Left lobe of liver (tissue), 2 donors: Measurements from ENCODE around the gene SLC24A3. TPM values are rescaled to one million over a fixed set of nuclear protein-coding genes. Genes with fewer than 3 reads are reported as not detected.

Experiments
- ATAC-seq: fragments of 200-7000 bp; cut with Tn5 transposase; one replicate; pipeline ENCODE4 v1.9.1; 2020; ENCODE audit warnings: mild to moderate bottlenecking, moderate library complexity
- DNase-seq: peaks from one replicate; pipeline ENCODE4 v3.0.0-alpha.2; 2020; ENCODE audit warnings: low spot score
- total RNA-seq: library from RNA; stranded (reverse); gene quantifications from one replicate; pipeline ENCODE4 v1.2.1, GENCODE V29; 2021
- donor health status: DM: no; HTN: no; CAD: no; lungs with moderate emphysema.
- donor health status: DM: no; HTN: yes; CAD: no.

Gene SLC24A3
- total RNA-seq, 1 donor from 2014 or later, result 0.35 TPM

DNA sequence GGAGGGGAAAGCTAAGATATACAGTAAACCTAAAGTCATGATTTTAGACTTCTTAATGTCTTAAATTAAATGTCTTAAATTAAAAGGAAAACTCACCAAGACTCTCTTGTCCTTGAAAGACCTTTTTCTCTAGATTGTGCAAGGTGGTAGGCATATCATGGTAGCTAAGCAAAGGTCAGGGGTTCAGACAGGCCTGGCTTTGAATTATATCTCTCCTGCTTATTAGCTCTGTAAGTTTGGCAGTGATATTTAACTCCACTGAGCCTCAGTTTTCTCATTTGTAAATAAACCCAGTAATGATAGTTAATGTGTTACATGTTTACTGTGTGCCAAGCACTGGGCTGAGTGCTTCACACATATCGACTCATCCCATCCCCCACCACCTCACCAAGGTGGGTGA, 203.3 kb downstream of the SLC24A3 start:
- peak; percentile 81 for ATAC-seq
- DNase-seq, result no peak

- DNase-seq (no peak), ATAC-seq (no peak)
These were observed 204.2 kb downstream of the SLC24A3 start for GRCh38 chr20:19416627-19417026.

DNA sequence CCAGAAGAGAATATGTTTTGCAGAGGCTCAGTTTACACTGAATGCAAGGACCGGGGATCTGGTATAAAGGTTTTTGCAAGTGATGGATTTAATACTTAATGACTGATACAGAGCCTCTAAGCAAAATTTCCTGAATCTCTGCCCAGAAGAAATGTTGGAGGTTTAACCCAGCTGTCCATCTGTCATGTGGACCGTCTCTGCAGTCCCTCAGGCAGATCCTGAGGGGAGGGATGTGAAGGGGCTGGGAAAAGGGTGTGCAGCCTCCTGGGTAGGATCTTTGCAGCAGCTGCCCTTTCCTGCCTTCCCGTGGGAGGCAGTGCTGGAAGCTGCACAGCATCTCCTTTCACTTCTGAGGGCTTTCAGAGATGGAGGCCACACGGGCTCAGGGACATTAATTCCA, 207.0 kb downstream of the SLC24A3 start:
- no peak for ATAC-seq
- no peak for DNase-seq

DNA sequence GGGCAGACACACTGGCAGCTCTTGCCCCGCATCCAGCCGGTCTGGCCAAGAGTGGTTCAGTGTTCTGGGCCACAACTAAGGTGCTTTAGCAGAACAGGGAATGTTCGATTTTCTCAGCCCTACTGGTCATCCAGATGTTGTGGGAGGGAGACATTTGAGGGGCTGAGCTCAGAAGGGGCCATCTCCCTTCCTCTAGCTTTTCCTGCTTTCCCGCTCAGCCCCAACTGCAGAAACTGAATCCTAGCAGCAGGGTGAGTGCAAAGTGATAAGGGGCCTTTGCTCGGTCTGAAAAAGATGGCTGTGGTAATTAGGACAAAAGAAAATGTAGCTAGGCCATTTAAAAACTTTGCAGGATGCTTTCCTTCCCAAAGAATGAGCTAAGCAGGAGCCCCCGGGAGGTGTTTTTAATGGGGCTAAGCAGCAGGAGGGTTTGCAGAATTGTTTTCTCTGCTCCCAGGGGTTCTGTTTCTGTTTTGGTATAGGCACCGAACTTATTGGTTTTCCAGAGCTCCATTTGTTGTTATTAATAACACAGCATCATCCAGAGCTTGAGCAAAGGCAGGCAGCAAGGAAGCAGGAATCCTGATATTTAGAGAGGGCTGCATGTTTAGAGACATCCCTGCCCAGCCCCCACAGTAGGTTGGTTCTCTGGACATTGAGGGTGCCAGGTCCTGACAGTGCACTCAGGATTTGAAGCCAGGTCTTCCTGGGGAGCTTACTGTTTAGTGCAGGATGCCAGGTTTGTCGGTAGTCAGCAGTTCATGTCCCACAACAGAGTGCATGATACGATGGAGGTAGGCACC, 210.9 kb downstream of the SLC24A3 start:
- ATAC-seq (no peak), DNase-seq (no peak)

- DNase-seq (no peak), ATAC-seq (no peak)
These were observed 211.6 kb downstream of the SLC24A3 start for GRCh38 chr20:19423900-19424620.

DNA sequence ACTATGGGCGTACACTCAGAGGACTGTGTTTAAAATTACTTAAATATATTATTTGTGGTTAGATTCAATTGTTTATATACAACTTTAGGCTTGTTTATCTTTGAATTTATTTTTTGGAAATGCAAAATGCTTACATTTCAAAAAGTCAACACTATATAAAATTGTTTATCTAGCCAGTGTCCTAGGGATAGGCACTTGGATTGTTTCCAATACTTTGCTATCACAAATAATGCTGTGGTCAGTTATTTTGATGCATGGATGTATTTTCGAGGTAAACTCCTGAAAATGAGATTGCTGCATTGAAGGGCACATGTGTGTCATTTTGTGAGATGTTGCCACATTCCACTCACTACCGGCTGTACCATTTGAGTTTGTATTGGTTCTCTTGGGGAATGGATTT, 213.9 kb downstream of the SLC24A3 start:
- ATAC-seq, result no peak
- no peak for DNase-seq

GRCh38 chr20:19427480-19427879, 215.0 kb downstream of the SLC24A3 start:
- peak; percentile 85 for ATAC-seq
- DNase-seq, result no peak

DNA sequence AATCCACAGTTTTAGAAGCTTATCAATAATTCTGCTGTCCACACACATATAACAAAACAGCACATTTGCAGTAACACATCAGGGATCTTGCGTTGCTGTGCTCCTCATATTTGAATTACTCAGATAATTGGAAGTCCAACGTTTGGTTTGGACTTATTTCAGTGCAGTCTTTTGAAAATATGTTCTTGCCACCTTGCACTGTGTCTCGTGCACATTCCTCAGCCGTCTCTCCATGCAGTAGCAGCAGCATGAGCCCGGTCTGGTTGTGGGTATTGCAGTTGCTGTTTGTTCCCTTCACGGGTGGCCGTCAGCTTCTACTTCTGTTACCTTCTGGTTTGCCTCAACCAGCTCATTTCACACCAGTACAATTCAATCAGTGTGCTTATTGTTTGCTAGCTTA, 215.5 kb downstream of the SLC24A3 start:
- DNase-seq (no peak), ATAC-seq (no peak)

- DNase-seq (no peak), ATAC-seq (no peak)
These were observed 215.9 kb downstream of the SLC24A3 start for GRCh38 chr20:19428324-19428723.

DNA sequence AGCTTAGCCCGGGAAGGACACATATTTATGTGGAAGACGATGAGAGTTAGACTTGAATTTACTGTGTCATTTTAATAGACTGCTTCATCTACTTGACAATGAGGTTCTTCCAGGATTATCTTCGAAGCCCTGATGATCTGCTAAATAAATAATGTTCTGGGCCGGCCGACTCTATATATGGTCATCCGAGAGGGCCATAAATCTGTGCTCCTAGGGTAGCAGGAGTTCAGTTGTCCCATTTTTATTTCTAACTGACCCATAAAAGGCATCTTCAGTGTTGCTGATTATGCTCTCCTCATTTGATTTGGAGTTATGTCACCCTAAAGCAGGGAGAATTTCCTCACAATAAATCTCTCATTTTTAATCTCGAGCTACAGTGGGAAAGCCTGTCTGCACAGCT, 217.1 kb downstream of the SLC24A3 start:
- DNase-seq, result no peak
- no peak for ATAC-seq

DNA sequence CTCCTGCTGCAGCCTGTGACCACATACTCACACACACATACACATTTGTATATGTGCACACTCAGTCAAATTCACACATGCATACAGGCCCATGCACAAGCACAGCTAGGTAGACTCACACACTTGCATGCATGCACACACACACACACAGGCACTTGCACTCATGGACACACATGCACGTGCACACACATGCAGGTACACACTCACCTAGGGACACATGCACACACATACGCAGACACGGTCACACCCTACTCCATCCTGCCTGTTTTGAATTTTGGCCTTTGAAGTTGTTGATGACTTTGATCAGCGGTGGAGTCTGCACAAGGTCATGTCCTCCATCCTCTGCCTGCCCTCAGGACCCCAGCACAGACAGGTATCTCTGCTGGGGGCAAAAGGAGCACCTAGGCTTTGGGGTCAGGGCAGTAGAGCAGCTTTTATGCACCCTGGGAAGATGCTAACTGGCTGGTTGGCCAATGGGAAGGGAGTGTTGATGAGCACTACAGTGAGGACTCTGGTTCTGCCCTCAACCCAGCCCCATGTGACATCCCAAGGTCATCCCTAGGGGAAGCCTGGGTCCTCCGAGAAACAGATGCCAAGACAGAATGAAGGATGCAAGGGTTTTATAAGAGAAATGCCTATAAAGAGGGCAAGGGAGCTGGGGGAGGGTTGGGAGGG, 218.3 kb downstream of the SLC24A3 start:
- DNase-seq, result no peak
- no peak for ATAC-seq

DNA sequence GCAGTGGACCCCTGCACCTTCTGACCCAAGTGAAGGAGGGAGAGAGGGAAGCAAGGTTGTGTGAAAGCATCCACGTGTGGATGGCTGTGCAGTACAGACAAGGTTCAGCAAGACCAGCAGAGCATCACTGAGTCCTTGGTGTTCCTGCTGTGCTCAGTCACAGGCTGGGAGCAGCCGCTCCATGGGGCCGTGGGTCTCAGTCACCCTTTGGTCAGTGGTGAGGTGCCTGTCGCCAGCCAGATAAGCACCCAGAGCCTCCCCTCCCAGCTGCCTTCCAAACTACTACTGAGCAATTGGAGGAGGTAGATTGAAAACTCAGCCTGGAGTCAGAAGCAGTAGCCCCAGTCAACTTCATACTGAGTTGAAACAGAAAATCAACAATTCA, 218.9 kb downstream of the SLC24A3 start:
- ATAC-seq (no peak), DNase-seq (no peak)

GRCh38 chr20:19431906-19432305, 219.5 kb downstream of the SLC24A3 start:
- DNase-seq (no peak), ATAC-seq (no peak)

DNA sequence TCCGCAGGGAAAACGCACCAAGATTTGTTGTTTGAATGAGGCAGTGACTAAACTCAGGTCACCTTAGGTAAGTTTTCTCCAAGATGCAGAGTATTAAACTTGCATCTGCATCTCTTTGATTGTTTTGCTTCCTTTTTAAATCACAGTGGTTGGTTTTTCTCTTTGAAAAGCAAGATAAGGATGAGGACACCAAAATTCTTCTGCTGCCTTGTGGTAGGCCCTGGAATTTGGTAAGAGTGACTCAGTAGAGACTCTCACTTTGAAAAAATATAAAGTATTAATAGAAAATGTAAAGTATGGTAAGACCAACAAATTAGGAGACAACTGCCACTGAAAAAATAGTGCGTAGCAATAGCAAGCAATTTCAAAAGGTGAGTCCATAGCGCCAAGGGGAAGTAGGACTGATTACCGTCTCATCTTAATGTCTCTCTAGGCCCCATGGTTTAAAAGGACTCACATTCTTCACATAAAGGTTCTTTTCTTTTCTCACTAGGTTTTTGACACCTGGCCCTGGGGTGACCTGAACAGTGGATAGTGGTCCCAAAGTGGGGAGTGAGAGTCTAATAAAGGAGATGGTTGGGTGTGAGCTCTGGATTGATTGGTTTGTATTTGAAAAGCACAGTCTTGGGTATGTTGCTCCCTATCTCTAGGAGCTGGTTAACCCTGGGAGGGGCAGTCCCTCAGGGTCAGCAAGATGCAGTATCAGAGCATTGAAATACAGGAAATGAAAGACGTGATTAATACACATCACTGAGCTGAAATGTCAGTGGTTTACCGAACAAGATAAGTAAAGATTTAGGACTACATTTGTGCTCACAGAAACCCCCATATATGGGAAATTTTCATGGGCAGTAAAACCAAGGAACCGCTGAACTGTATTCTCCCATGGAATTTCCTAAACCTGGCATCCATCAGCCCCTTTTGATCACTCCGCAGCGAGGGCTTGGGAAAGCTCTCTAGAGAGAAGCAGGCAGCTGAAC, 221.2 kb downstream of the SLC24A3 start:
- no peak for DNase-seq
- no peak for ATAC-seq

GRCh38 chr20:19435316-19435715, 222.9 kb downstream of the SLC24A3 start:
- ATAC-seq, result no peak
- DNase-seq, result no peak

DNA sequence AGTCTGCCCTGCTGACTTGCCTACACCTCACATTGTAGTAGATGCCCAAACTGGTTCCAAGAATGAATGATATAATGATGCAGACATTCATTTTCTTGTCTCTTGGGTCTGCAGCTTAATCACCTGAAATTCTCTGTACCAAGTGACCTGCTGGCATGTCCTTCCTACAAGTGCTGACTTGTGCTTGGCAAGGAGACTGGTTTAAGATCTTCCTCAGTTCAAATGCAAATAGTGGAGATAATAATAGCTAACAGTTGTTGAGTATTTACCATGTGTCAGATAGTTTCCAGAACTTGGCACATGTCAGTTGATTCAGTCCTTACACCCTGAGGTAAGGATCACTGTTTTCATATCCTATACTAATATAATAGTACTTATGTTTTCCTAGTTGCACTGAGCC, 223.4 kb downstream of the SLC24A3 start:
- ATAC-seq (no peak), DNase-seq (no peak)

DNA sequence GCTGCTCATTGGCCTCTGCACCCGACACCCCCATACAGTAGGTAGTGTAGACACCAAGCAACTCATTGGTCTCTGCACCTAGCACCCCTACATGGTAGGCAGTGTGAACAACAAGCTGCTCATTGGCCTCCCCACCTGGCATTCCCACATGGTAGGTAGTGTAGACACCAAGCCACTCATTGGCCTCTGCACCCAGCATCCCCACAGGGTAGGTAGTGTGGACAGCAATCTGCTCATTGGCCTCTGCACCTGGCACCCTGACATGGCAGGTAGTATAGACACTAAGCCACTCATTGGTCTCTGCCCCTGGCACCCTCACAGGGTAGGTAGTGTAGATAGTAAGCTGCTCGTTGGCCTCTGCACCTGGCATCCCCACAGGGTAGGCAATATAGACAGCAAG, 226.0 kb downstream of the SLC24A3 start:
- ATAC-seq (no peak), DNase-seq (no peak)

DNA sequence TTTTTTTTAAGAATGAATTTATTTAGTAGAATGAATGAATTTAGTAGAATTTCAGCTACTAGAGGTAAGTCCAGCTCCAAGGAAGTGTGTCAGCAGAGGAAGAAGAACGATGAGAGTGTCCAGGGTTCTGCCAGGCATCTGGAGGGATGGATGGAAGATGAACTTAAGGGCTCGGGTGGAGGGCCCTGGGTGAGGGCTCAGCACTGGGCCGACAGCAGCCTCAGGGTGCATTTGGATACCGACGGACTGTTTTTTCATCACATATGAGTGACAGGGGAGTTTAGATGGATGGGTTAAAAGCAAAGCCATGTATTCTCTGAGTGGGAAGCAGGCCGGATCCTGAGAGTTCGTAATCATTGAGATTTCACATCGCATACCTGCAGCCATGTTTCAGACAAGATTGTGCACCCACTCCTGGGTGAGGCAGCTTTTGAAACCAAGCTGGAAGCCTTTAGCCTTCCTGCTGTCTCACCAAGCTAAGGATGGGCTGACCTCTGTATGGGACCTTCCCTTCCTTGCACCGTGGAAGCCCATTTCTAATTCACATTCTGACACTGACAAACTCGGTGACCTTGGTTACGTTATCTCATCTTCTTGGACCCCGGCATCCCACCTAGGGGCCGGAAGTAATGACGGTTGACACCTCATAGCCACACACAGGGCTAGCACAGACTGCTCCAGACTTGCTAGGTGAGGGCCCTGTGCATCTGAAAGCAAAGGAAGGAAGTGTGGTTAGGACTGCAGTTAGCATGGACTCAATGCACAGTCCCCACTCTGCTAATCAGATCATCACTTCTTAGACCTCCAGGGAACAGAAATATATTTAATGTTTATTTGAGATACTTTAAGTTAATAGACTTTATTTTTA, 228.5 kb downstream of the SLC24A3 start:
- ATAC-seq, result no peak
- no peak for DNase-seq

GRCh38 chr20:19446246-19446645, 233.8 kb downstream of the SLC24A3 start:
- no peak for DNase-seq
- no peak for ATAC-seq

- DNase-seq (no peak), ATAC-seq (no peak)
These were observed 236.2 kb downstream of the SLC24A3 start for GRCh38 chr20:19448632-19449031.
